GM18868 (cell line): ENCODE results near the gene LRIG3.

ENCODE experiments used
- ATAC-seq: cut with Tn5 transposase; IDR thresholded peaks from one replicate; pipeline ENCODE4 v1.9.1; 2021; ENCODE audit warnings: mild to moderate bottlenecking, moderate library complexity; ENCODE audit not compliant: unreplicated experiment

The LRIG3 gene

GRCh38 chr12:58931518-58931917, 11.2 kb upstream of the LRIG3 start:
- ATAC-seq = no peak

GRCh38 chr12:58930770-58931324, 10.5 kb upstream of the LRIG3 start:
- ATAC-seq = no peak

DNA sequence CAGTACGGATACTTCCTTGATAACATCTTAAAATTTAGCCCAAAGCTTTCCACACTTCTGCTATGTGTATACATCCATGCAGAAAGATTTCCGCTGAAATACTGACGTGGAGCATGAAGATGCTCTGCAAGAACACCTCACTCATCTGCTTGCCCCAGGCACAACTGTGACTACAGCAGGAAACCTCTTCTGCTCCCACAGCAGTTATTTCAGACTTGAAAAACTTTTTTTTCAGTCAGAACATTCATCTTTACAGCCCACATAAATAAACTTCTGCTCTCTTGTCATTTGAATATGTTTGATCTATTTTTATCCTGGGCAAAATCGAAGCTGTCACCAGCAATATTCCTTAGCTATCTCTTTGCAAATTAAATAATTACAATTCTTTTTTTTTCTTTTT, 6.8 kb upstream of the LRIG3 start:
- ATAC-seq = no peak

- ATAC-seq = no peak
Observed at GRCh38 chr12:58926586-58926985, 6.3 kb upstream of the LRIG3 start.

DNA sequence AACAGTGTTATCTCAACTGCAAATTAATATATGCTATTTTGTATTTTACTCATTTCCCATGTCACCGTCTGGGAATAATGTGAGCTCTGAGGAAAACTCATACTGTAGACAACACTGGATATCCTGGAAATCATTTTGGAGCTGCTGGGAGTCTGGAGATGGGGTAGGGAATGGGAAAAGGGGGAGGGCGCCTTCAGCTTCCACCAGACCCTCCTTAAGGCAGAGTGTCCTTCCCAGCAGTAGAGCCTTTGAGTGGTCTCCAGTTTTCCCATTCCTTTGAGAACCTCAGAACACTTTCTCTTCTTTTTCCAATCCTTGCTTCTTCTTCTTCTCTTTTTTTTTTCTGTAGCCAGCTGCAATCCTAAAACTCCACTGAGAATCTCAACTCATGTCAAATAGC, 5.4 kb upstream of the LRIG3 start:
- ATAC-seq = no peak

- ATAC-seq = no peak
Observed at GRCh38 chr12:58925111-58925611, 4.9 kb upstream of the LRIG3 start.

- ATAC-seq = no peak
Observed at GRCh38 chr12:58924652-58925051, 4.3 kb upstream of the LRIG3 start.

DNA sequence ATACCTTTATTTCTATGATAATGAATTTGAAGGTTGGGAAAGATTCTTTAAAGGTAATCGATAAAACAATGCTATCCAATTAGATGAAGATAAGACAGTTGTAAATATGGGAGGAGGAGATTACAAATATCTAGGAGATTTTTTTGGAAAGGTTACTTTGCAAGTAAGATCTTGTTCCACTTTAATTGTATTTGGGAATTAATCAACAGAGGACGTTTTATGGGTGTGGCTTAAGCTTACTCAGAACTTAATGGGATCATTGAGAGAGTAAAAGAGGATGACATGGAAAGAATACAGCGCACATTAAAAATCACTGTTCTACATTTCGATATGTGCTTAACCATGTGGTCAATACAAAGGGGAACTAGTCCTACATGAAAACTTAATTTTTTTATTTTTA, 3.5 kb upstream of the LRIG3 start:
- ATAC-seq = no peak

DNA sequence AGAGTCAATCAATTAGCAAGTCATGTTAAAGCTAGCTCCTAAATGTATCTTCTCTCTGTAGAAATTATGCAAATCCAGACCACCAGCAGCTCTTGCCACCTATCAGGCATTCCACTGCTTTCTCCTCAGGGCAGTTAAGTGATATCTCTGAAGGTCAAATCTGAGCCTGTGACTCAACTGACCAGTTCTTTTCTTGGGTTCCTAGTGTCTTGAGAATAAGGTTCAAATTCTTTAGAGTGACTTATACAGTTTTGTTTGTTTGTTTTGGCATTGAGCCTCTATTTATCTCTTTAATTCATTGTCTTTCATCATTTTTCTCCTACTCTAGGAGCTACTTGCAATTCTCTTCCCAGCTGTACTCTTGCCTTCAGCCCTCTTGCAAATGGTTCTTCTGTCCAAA, 2.5 kb upstream of the LRIG3 start:
- no peak for ATAC-seq

DNA sequence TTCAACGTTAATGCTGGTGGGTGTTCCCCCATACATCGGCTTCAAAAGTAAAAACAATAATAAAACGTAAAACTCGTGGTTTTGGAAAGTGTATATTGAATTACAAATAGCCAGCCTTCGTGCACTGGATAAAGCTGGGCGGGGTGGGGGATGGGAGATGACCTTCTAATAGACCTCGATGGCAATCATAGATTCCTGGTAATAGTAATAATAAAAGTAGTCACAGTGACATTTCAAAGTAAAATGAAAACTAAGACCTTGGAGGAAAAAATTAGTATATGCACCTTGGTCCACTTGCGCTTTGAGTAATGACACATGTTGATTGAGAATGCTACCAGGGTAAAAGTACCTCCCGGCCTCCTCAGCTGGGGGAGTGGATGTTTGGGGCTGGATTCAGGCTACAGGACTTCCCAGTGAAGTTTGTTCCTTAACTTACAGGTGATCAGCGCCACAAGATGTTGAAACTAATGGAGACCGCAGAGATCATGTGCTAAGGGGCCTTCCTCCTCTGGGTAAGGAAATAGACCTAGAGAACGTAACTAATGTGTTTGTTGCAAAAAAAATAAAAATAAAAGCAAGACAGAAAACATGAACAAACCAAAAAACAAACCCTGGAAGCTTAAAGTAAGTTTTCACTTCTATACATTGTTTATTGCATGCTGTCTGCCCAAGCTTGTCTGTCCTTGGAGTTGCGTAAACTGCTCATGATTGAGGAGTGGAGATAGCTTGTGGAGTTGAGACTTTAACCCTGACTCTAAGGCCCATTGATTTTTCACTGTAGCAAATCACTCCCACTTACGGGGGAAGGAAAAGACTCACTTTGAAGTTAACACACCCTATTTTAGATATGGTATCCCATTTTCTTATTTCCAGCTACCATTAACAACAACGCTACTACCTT, 907 bp upstream of the LRIG3 start:
- no peak for ATAC-seq

GRCh38 chr12:58919231-58920101, 838 bp downstream of the LRIG3 start:
- peak; percentile 39 for ATAC-seq

- ATAC-seq = no peak
Observed at GRCh38 chr12:58918469-58918844, 1.8 kb downstream of the LRIG3 start.

- no peak for ATAC-seq
Observed at GRCh38 chr12:58917699-58918468, 2.4 kb downstream of the LRIG3 start.

GRCh38 chr12:58916921-58917511, 3.3 kb downstream of the LRIG3 start:
- no peak for ATAC-seq

- ATAC-seq = no peak
Observed at GRCh38 chr12:58916161-58916621, 4.1 kb downstream of the LRIG3 start.

GRCh38 chr12:58915634-58916033, 4.7 kb downstream of the LRIG3 start:
- ATAC-seq = no peak

DNA sequence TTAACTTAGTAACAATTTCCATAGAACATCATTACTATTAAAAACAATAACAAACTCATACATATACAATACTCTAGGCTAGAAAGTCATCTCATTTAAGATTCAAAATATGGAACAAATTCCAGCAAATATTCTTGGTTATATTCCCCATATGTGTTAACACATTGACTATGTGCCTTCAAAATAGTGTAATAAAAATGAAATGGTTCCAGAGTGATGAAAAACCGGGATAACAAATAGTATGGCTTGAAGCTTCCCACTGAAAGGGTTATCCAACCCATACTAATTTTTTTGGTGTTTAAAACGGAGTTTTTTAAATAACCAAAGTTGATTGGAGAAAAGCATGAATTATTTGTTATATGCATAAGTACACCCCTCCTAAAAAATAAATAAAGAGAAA, 5.3 kb downstream of the LRIG3 start:
- ATAC-seq = no peak

- no peak for ATAC-seq
Observed at GRCh38 chr12:58914457-58914856, 5.8 kb downstream of the LRIG3 start.

DNA sequence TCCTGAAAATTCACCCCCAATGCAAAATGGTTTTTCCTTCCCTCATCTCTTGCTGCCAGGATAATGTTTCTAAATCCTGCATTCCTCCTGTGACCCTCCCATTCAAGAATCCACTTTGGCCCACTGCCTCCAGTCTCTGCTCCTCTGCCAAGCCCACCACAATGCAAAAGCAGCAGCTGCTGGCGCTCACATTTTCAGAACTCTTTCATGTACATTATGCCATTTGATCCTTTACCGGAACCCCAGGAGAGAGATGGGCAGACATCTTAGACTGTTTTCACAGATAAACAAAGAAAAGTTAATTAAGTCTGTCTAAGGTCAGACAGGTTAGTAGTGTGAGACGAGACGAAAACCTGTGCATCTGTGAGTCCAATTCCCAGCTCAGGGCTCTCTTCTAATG, 12.9 kb downstream of the LRIG3 start:
- ATAC-seq = no peak

- ATAC-seq = no peak
Observed at GRCh38 chr12:58906917-58907316, 13.4 kb downstream of the LRIG3 start.
